Esophagus muscularis mucosa (tissue), 4 donors: Measurements from ENCODE around the gene DMD.

Experiments used
- EP300 ChIP-seq: sonication (generic); formaldehyde crosslinking; IDR thresholded peaks from one replicate; pipeline ENCODE4 v1.6.1; 2017; ENCODE audit warnings: antibody characterized with exemption
- POLR2A ChIP-seq: fragments of 450-650 bp; IDR thresholded peaks from one replicate; pipeline ENCODE4 v1.6.1; 2017; ENCODE audit warnings: antibody characterized with exemption, moderate library complexity, mild to moderate bottlenecking, low read depth
- TF ChIP-seq, protein P1 (sequence below), 3 experiments: fragments of 200-600 bp in 2 of 3; fragments of 450-650 bp in 1 of 3; sonication (generic) in 2 of 3; IDR thresholded peaks; one replicate each; pipeline ENCODE4 v1.5.1; 2017 to 2019; ENCODE audit warnings: antibody characterized with exemption in 3 of 3, mild to moderate bottlenecking in 2 of 3, moderate library complexity in 1 of 3

DNA sequence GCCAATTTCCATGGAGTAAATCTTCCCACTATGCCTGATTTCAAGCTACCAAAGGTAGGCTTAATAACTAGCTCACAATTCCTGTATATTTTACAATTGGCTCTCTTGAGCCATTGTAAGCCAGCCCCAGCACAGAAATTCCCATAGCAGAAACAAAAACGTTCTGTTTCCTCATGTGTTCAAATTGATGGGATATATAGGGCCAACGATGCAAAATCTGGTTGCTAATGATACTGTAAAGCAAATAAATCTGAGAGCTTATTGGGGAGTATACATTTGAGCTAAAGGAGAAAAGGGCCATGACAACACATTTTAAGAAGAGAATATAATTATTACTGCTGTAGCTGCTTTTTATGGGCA, 1872.4 kb downstream of the DMD start:
- no peak for TF ChIP-seq POLR2A
- TF ChIP-seq, protein P1, sequence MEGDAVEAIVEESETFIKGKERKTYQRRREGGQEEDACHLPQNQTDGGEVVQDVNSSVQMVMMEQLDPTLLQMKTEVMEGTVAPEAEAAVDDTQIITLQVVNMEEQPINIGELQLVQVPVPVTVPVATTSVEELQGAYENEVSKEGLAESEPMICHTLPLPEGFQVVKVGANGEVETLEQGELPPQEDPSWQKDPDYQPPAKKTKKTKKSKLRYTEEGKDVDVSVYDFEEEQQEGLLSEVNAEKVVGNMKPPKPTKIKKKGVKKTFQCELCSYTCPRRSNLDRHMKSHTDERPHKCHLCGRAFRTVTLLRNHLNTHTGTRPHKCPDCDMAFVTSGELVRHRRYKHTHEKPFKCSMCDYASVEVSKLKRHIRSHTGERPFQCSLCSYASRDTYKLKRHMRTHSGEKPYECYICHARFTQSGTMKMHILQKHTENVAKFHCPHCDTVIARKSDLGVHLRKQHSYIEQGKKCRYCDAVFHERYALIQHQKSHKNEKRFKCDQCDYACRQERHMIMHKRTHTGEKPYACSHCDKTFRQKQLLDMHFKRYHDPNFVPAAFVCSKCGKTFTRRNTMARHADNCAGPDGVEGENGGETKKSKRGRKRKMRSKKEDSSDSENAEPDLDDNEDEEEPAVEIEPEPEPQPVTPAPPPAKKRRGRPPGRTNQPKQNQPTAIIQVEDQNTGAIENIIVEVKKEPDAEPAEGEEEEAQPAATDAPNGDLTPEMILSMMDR (IDR thresholded peaks at IDR 0.05): no peak
- TF ChIP-seq EP300: no peak
